Suprapubic skin (tissue), 4 donors: ENCODE measurements around the gene SCRN1.

Experiments
- CTCF ChIP-seq, 2 donors: fragments of 200-600 bp in 1 of 2; fragments of 450-650 bp in 1 of 2; sonication (generic) in 1 of 2; IDR thresholded peaks; one replicate each; pipeline ENCODE4 v1.5.1; 2016 to 2019; ENCODE audit warnings: antibody characterized with exemption in 2 of 2, mild to moderate bottlenecking in 1 of 2, moderate library complexity in 1 of 2
- POLR2A ChIP-seq, 2 donors: fragments of 450-650 bp; IDR thresholded peaks; one replicate each; pipeline ENCODE4 v1.6.1; 2017; ENCODE audit warnings: antibody characterized with exemption in 2 of 2, mild to moderate bottlenecking in 2 of 2, moderate library complexity in 2 of 2
- POLR2AphosphoS5 ChIP-seq, 3 donors: sonication (generic); formaldehyde crosslinking; IDR thresholded peaks; one replicate each; pipeline ENCODE4 v1.6.1; 2017; ENCODE audit warnings: antibody characterized with exemption in 3 of 3

GRCh38 chr7:29993140-29993539 lies 3.5 kb upstream of the SCRN1 start:
- no peak for TF ChIP-seq CTCF (IDR thresholded peaks at IDR 0.05)
- no peak for TF ChIP-seq POLR2AphosphoS5 (IDR thresholded peaks at IDR 0.05)
- TF ChIP-seq POLR2A (IDR thresholded peaks at IDR 0.05), result no peak
